ENCODE results near the gene CCDC136.

CCDC136 gene

GRCh38 chr7:128805225-128805624, 13.5 kb downstream of the CCDC136 start:
- DNase-seq (ENCODE audit: low read depth): no peak

- no peak for DNase-seq (ENCODE audit: low read depth)
These were observed 15.4 kb downstream of the CCDC136 start for GRCh38 chr7:128807191-128807590.

- no peak for DNase-seq (ENCODE audit: low read depth)
These were observed 17.6 kb downstream of the CCDC136 start for GRCh38 chr7:128809363-128809762.

DNA sequence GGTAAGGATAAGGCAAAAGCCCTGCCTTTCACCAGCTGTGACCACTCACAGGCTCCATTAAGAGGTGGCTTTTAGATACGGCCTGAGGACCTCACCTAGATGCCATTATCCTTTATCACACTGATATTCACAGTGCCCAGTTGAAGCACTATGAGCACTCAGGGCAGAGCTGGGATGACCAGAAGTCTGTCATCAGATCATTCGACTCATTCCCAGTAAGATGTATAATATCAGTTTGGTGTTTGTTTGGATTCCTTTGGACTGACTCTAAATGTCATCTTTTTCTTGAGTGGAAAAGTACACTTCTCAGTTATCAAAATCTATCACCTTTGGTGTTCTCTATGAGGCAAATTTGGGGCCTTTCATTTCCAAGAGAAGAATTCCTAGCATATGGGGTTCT, 18.7 kb downstream of the CCDC136 start:
- no peak for DNase-seq (ENCODE audit: low read depth)

GRCh38 chr7:128810997-128811396, 19.2 kb downstream of the CCDC136 start:
- DNase-seq (ENCODE audit: low read depth): no peak

- no peak for DNase-seq (ENCODE audit: low read depth)
These were observed 20.1 kb downstream of the CCDC136 start for GRCh38 chr7:128811631-128812430.

DNA sequence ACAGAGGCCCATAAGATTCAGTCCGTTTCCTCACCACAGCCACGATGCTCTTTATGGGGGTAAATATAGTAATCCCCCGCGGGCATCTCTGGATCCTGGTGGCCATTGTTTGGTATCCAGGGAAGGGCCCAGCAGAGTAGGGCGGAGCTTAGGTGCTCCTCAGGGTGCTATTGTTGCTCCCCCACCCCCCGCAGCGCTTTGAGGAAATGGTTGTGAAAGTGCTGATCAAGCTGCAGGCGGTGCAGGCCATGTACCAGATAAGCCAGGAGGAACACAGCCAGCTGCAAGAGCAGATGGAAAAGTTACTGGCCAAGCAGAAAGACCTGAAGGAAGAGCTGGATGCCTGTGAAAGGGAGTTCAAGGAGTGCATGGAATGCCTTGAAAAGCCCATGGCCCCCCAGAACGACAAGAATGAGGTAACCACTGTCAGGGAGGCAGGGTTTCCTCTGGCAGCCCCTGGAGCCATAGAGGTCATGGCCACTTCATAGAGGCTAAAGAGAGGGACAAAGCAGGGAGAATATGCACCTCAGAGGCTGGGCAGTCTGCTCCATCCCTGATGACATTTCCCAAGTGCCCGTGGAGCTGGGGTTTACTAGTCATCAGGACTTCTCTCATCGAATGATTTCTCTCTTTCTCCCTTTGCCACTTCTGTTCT, 20.9 kb downstream of the CCDC136 start:
- no peak for DNase-seq (ENCODE audit: low read depth)

- no peak for DNase-seq (ENCODE audit: low read depth)
These were observed 22.7 kb downstream of the CCDC136 start for GRCh38 chr7:128814499-128814898.

DNA sequence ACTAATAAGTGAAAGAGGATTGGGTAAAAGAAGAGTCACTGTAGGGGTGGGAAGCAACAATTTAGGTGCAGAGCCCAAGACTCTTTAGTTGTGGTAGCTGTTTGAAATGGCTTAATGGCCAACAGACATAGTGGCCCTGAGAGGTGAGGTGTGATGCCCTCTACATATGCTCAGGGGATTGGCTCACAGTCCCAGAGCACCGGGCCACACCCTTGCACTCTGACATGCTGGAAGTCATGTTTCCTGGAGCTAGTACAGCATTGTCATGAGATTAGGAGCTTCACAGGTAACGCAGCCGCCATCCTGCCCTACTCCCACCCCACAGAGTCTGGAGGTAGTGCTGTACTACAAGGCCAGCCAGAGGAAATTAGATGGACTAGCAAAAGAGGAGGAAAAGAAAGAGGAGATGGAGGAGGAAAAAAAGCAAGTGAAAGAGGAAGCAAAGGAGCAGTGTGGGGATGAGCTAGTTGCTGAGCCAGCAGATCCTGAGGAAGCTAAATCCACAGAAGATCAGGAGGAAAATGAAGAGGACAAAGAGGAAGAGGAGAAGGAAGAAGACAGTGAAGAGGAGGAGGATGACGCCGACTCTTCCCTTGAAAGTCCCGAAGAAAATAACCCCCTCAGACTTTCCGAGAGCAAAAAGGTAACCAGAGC, 23.6 kb downstream of the CCDC136 start:
- no peak for DNase-seq (ENCODE audit: low read depth)

DNA sequence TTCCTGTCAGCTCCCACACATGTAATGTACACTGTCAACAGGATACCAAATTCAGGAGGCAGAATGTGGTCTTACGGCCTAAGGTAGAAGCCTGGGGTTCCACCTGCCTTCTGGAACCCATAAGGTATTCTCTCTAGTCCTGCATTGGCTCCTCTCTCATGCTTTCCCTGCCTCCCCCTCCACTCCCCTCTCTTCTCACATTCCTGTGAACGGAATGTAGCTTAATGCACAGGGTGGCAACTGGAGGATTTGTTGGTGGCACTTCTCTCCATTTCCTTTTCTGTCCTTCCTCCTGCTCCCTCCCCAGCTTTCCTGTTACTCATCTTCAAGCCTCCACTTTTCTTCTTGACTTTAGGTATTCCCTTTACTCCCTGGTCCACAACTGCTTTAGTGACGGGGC, 26.9 kb downstream of the CCDC136 start:
- DNase-seq (ENCODE audit: low read depth): no peak

- no peak for DNase-seq (ENCODE audit: low read depth)
These were observed 30.0 kb downstream of the CCDC136 start for GRCh38 chr7:128821724-128822123.

GRCh38 chr7:128826512-128826911, 34.7 kb downstream of the CCDC136 start:
- no peak for DNase-seq (ENCODE audit: low read depth)

GRCh38 chr7:128826916-128827247, 35.1 kb downstream of the CCDC136 start:
- DNase-seq (ENCODE audit: low read depth): no peak

DNA sequence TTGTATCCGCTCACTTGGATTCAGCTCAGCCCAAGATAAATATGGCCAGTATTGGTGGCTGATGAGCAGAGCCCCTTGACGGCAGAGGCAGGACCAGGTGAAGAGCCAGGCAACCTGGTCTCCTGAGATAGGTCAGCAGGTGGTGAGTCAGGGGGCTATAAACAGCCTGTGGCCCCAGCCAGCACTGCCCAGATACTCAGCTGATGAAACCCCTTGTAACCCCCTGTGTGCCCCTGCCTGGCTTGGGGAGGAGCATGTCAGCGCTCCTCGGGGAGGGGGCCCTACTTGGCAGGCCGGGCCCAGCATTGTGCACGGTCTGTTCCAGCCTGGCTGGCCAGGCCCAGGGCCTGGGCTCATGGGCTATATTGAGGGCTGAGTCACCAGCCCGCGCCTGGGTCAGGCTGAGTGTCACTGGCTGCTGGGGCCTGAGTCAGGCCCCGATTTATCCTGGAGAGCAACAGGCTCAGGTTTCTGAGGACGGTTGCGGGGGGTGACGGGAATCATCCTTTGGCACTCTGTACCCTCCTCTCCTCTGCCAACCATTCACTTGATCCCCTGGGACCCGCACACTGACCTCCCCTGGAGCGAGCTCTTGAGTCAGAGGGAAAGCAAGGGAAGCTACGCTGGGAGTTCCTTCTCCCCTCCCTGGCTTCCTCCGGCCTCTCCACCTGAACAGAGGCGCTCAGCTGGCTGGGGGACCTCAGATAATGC, 35.6 kb downstream of the CCDC136 start:
- DNase-seq (ENCODE audit: low read depth): peak; percentile 62

GRCh38 chr7:128827971-128828711, 36.4 kb downstream of the CCDC136 start:
- DNase-seq (ENCODE audit: low read depth): no peak

- DNase-seq (ENCODE audit: low read depth): no peak
These were observed 37.8 kb downstream of the CCDC136 start for GRCh38 chr7:128829391-128830166.

DNA sequence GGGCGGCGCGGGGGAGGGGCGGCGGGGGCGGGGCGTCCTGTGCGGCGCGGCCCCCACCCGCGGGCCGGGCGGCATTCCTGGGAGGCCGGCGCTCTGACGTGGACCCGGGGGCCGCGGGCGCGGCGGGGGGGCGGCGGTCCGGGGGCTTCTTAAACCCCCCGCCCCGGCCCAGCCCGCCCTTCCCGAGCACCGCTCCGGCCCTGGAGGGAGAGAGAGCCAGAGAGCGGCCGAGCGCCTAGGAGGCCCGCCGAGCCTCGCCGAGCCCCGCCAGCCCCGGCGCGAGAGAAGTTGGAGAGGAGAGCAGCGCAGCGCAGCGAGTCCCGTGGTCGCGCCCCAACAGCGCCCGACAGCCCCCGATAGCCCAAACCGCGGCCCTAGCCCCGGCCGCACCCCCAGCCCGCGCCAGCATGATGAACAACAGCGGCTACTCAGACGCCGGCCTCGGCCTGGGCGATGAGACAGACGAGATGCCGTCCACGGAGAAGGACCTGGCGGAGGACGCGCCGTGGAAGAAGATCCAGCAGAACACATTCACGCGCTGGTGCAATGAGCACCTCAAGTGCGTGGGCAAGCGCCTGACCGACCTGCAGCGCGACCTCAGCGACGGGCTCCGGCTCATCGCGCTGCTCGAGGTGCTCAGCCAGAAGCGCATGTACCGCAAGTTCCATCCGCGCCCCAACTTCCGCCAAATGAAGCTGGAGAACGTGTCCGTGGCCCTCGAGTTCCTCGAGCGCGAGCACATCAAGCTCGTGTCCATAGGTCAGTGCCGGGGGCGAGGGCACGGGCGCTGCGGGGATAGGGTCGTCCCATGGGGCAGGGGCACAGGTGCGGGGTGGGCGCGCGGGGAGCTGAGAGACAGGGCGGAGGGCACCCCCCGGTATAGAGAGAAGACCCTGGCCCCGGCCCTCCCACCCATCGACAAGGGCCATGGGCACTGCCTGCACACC, 38.7 kb downstream of the CCDC136 start, which contains the start of gene FLNC:
Gene FLNC (plus strand): TSS at position 176 of the 947 bp plus-strand sequence. CDS start 232 bp downstream, at position 408.
- no peak for DNase-seq (ENCODE audit: low read depth)

DNA sequence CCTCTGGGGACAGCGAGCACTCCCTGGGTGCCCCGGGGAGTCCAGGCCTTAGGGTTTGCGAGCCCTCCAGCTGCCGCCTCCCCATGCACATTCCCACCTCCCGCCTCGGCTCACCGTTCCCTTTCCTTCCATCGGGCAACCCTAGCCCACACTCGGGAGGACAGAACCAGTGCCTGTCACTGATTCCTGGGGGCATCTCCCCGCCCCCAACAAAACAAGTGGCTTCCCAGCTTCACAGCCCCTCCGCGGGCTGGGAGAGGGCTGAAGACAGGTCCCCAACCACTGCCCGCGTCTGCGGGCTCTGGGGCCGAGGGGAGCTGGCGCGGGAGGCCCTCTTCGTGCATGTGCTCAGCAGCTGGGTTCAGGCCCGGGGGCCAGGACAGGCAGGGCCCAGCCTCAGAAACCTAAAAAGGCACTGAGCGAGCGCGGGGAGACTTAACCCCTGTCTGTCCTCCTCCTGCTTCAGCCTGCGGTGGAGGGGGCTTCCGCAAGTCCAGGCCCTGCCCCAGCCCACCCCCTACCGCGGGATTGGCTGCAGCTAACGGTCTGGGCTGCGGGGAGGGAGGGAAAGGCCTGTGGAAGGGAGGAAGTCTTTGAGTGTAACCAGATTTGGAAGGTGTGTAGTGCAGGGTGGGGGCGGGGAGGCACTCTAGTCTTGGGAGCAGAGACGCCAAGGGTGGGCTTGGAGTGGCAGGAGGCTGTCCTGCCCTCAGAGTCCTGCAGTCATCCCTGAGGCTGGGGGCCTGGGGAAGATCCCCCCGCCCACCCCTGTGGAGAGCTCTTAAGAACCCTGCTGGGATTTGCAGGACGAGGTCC, 39.6 kb downstream of the CCDC136 start:
- DNase-seq (ENCODE audit: low read depth): no peak

Data from GM04504 (cell line).